Hindlimb muscle (tissue), 1 donor: ENCODE measurements around the gene PFN2. TPM values are rescaled to one million over a fixed set of nuclear protein-coding genes. Genes with fewer than 3 reads are reported as not detected.
A peak's percentile ranks its signal among the peaks of the same experiment; 100 is the strongest.
"Not testable (repeated sequence)": the region's sequence is repeated elsewhere in the genome, so short reads cannot be mapped to it uniquely, and the experiment has no call there.

Experiments used
- DNase-seq: peaks from one replicate; pipeline ENCODE4 v3.0.0-alpha.2; 2013
- polyA plus RNA-seq: library from polyadenylated mRNA; unstranded; fragments of 120-200 nt; gene quantifications from one replicate; pipeline ENCODE4 v1.2.1, GENCODE V29; 2013; ENCODE audit not compliant: insufficient read length

The PFN2 gene
- polyA plus RNA-seq, 1 donor, result 211 TPM

GRCh38 chr3:149967086-149967685, 3.5 kb downstream of the PFN2 start:
- DNase-seq, result peak; percentile 42

GRCh38 chr3:149965278-149965677, 5.4 kb downstream of the PFN2 start:
- no peak for DNase-seq

- no peak for DNase-seq
Measured at GRCh38 chr3:149964291-149964690, 6.4 kb downstream of the PFN2 start.

GRCh38 chr3:149963485-149963884, 7.2 kb downstream of the PFN2 start:
- DNase-seq, result no peak

GRCh38 chr3:149959443-149959842, 11.3 kb downstream of the PFN2 start:
- no peak for DNase-seq

GRCh38 chr3:149958171-149958796, 12.4 kb downstream of the PFN2 start:
- DNase-seq, result no peak

- no peak for DNase-seq
Measured at GRCh38 chr3:149957361-149958125, 13.2 kb downstream of the PFN2 start.

- no peak for DNase-seq
Measured at GRCh38 chr3:149955449-149955848, 15.2 kb downstream of the PFN2 start.

GRCh38 chr3:149954812-149955211, 15.9 kb downstream of the PFN2 start:
- no peak for DNase-seq

- DNase-seq, result no peak
Measured at GRCh38 chr3:149949181-149949580, 21.5 kb downstream of the PFN2 start.

- DNase-seq, result no peak
Measured at GRCh38 chr3:149947231-149947630, 23.5 kb downstream of the PFN2 start.

GRCh38 chr3:149943966-149944365, 26.7 kb downstream of the PFN2 start:
- not testable (repeated sequence) for DNase-seq

- no peak for DNase-seq
Measured at GRCh38 chr3:149942409-149942808, 28.3 kb downstream of the PFN2 start.

- no peak for DNase-seq
Measured at GRCh38 chr3:149941946-149942345, 28.7 kb downstream of the PFN2 start.

GRCh38 chr3:149941186-149941585, 29.5 kb downstream of the PFN2 start:
- DNase-seq, result no peak

GRCh38 chr3:149938392-149939055, 32.2 kb downstream of the PFN2 start:
- not testable (repeated sequence) for DNase-seq

- peak; percentile 11 for DNase-seq
Measured at GRCh38 chr3:149936812-149937230, 33.9 kb downstream of the PFN2 start.

GRCh38 chr3:149934524-149934923, 36.2 kb downstream of the PFN2 start:
- DNase-seq, result no peak

- DNase-seq, result no peak
Measured at GRCh38 chr3:149933858-149934257, 36.8 kb downstream of the PFN2 start.

GRCh38 chr3:149933008-149933407, 37.7 kb downstream of the PFN2 start:
- no peak for DNase-seq

GRCh38 chr3:149920119-149920518, 50.6 kb downstream of the PFN2 start:
- DNase-seq, result no peak

- DNase-seq, result no peak
Measured at GRCh38 chr3:149919509-149919908, 51.2 kb downstream of the PFN2 start.

- DNase-seq, result no peak
Measured at GRCh38 chr3:149917124-149917667, 53.5 kb downstream of the PFN2 start.
